ENCODE measurements around the gene FAM83G.

Gene FAM83G

GRCh38 chr17:18968345-18968744, 36.2 kb downstream of the FAM83G start:
- peak overlapping the region; percentile 84 for H2BK5ac ChIP-seq (ENCODE audit: low read length)
- peak overlapping the region; percentile 96 for H3K18ac ChIP-seq (ENCODE audit: low read length)
- peaks cover 0 to 10% of the 10 kb centered on the region in 2 donors for H3K36me3 ChIP-seq (replicated peaks in 1 of 2; ENCODE audit: control insufficient read depth in 2 of 2, insufficient read depth in 2 of 2, low read length in 2 of 2)
- no peak overlapping the region for H3K27ac ChIP-seq (replicated peaks; ENCODE audit: low read length)
- H2BK12ac ChIP-seq (ENCODE audit: low read length) = peak overlapping the region; percentile 97
- no peaks in the 10 kb centered on the region for H3K27me3 ChIP-seq (ENCODE audit: control insufficient read depth in 3 of 3, insufficient read depth in 3 of 3, low read depth in 1 of 3, low read length in 3 of 3)
- H4K91ac ChIP-seq (ENCODE audit: low read depth, low read length, poor library complexity) = no peak overlapping the region
- no peak for DNase-seq (ENCODE audit: low spot score)
- H3K4me2 ChIP-seq (ENCODE audit: insufficient read depth, low read length, poor library complexity, severe bottlenecking) = no peak overlapping the region
- H4K8ac ChIP-seq (ENCODE audit: low read depth, low read length) = peak overlapping the region; percentile 72
- peaks cover 26 to 27% of the 10 kb centered on the region in 2 donors for H3K4me1 ChIP-seq (ENCODE audit: control insufficient read depth in 2 of 2, insufficient read depth in 1 of 2, low read depth in 1 of 2, low read length in 2 of 2)
- H2BK15ac ChIP-seq (ENCODE audit: low read length) = peak overlapping the region; percentile 99
- no peaks in the 10 kb centered on the region for H3K9me3 ChIP-seq (replicated peaks in 1 of 2; ENCODE audit: control insufficient read depth in 2 of 2, insufficient read depth in 1 of 2, low read depth in 1 of 2, low read length in 2 of 2)
- H3K9ac ChIP-seq (ENCODE audit: low read depth, low read length, poor library complexity) = peak overlapping the region; percentile 68
- no peak overlapping the region for H3K4me3 ChIP-seq (ENCODE audit: low read length in 2 of 2)
- peak overlapping the region; percentile 99 for H2AK5ac ChIP-seq (ENCODE audit: low read depth, low read length)
- H3K14ac ChIP-seq (ENCODE audit: low read length) = peak overlapping the region; percentile 63
- H3K23ac ChIP-seq (ENCODE audit: low read depth, low read length, poor library complexity) = peak overlapping the region; percentile 60
- WGBS, 2 donors (ENCODE audit: extremely low coverage in 2 of 2, insufficient read length in 2 of 2, insufficient replicate concordance in 1 of 2) = no CpG with 5 or more reads among the region's 4 CpGs
- H2AFZ ChIP-seq (ENCODE audit: low read length) = peak overlapping the region; percentile 89
- peak overlapping the region; percentile 92 for H3K4ac ChIP-seq (ENCODE audit: low read length)
- H2BK120ac ChIP-seq (ENCODE audit: low read depth, low read length) = peak overlapping the region; percentile 87
- peaks cover 3% of the 10 kb centered on the region for H3K79me1 ChIP-seq (ENCODE audit: low read depth, low read length)

GRCh38 chr17:18967916-18968315, 36.6 kb downstream of the FAM83G start:
- no peak overlapping the region for H3K4me2 ChIP-seq (ENCODE audit: insufficient read depth, low read length, poor library complexity, severe bottlenecking)
- H2BK15ac ChIP-seq (ENCODE audit: low read length) = peak overlapping the region; percentile 99
- peaks cover 3% of the 10 kb centered on the region for H3K79me1 ChIP-seq (ENCODE audit: low read depth, low read length)
- peak overlapping the region; percentile 89 for H2AFZ ChIP-seq (ENCODE audit: low read length)
- peak overlapping the region; percentile 63 for H3K14ac ChIP-seq (ENCODE audit: low read length)
- H3K4me1 ChIP-seq (ENCODE audit: control insufficient read depth in 2 of 2, insufficient read depth in 1 of 2, low read depth in 1 of 2, low read length in 2 of 2) = peaks cover 27 to 31% of the 10 kb centered on the region in 2 donors
- no peak overlapping the region for H4K8ac ChIP-seq (ENCODE audit: low read depth, low read length)
- peak overlapping the region; percentile 87 for H2BK120ac ChIP-seq (ENCODE audit: low read depth, low read length)
- peak overlapping the region; percentile 99 for H2AK5ac ChIP-seq (ENCODE audit: low read depth, low read length)
- peak overlapping the region; percentile 97 for H2BK12ac ChIP-seq (ENCODE audit: low read length)
- H3K18ac ChIP-seq (ENCODE audit: low read length) = peak overlapping the region; percentile 96
- H3K27me3 ChIP-seq (ENCODE audit: control insufficient read depth in 3 of 3, insufficient read depth in 3 of 3, low read depth in 1 of 3, low read length in 3 of 3) = no peaks in the 10 kb centered on the region
- peak overlapping the region; percentile 77 for H3K27ac ChIP-seq (replicated peaks; ENCODE audit: low read length)
- H3K23ac ChIP-seq (ENCODE audit: low read depth, low read length, poor library complexity) = peak overlapping the region; percentile 60
- H3K4me3 ChIP-seq (ENCODE audit: low read length in 2 of 2) = no peak overlapping the region
- no peaks in the 10 kb centered on the region for H3K9me3 ChIP-seq (replicated peaks in 1 of 2; ENCODE audit: control insufficient read depth in 2 of 2, insufficient read depth in 1 of 2, low read depth in 1 of 2, low read length in 2 of 2)
- H3K9ac ChIP-seq (ENCODE audit: low read depth, low read length, poor library complexity) = peak overlapping the region; percentile 68
- H4K91ac ChIP-seq (ENCODE audit: low read depth, low read length, poor library complexity) = no peak overlapping the region
- H2BK5ac ChIP-seq (ENCODE audit: low read length) = peak overlapping the region; percentile 84
- peaks cover 0 to 10% of the 10 kb centered on the region in 2 donors for H3K36me3 ChIP-seq (replicated peaks in 1 of 2; ENCODE audit: control insufficient read depth in 2 of 2, insufficient read depth in 2 of 2, low read length in 2 of 2)
- no CpG with 5 or more reads among the region's 4 CpGs for WGBS, 2 donors (ENCODE audit: extremely low coverage in 2 of 2, insufficient read length in 2 of 2, insufficient replicate concordance in 1 of 2)
- H3K4ac ChIP-seq (ENCODE audit: low read length) = peak overlapping the region; percentile 92
- no peak for DNase-seq (ENCODE audit: low spot score)

GRCh38 chr17:18966831-18967624, 37.5 kb downstream of the FAM83G start:
- no CpG with 5 or more reads among the region's 19 CpGs for WGBS, 2 donors (ENCODE audit: extremely low coverage in 2 of 2, insufficient read length in 2 of 2, insufficient replicate concordance in 1 of 2)
- Histone ChIP-seq H3K14ac (ENCODE audit: low read length) (peak overlapping the region; percentile 25), H3K18ac (ENCODE audit: low read length) (peak overlapping the region; percentile 98), H3K27ac (replicated peaks; ENCODE audit: low read length) (peak overlapping the region; percentile 77), H3K4me1 (ENCODE audit: control insufficient read depth in 2 of 2, insufficient read depth in 1 of 2, low read depth in 1 of 2, low read length in 2 of 2) (peaks cover 33 to 36% of the 10 kb centered on the region in 2 donors), H3K27me3 (ENCODE audit: control insufficient read depth in 3 of 3, insufficient read depth in 3 of 3, low read depth in 1 of 3, low read length in 3 of 3) (no peaks in the 10 kb centered on the region), H3K4me2 (ENCODE audit: insufficient read depth, low read length, poor library complexity, severe bottlenecking) (peak overlapping the region; percentile 34), H3K4ac (ENCODE audit: low read length) (peak overlapping the region; percentile 8), H3K4me3 (ENCODE audit: low read length in 2 of 2) (no peak overlapping the region), H3K9ac (ENCODE audit: low read depth, low read length, poor library complexity) (peak overlapping the region; percentile 83), H3K36me3 (replicated peaks in 1 of 2; ENCODE audit: control insufficient read depth in 2 of 2, insufficient read depth in 2 of 2, low read length in 2 of 2) (peaks cover 0 to 10% of the 10 kb centered on the region in 2 donors), H2BK5ac (ENCODE audit: low read length) (peak overlapping the region; percentile 83), H2AFZ (ENCODE audit: low read length) (peak overlapping the region; percentile 89), H2BK12ac (ENCODE audit: low read length) (peak overlapping the region; percentile 99), H3K23ac (ENCODE audit: low read depth, low read length, poor library complexity) (no peak overlapping the region), H3K9me3 (replicated peaks in 1 of 2; ENCODE audit: control insufficient read depth in 2 of 2, insufficient read depth in 1 of 2, low read depth in 1 of 2, low read length in 2 of 2) (no peaks in the 10 kb centered on the region), H3K79me1 (ENCODE audit: low read depth, low read length) (peaks cover 3% of the 10 kb centered on the region), H2BK120ac (ENCODE audit: low read depth, low read length) (peak overlapping the region; percentile 78), H4K8ac (ENCODE audit: low read depth, low read length) (no peak overlapping the region), H2AK5ac (ENCODE audit: low read depth, low read length) (peak overlapping the region; percentile 99), H4K91ac (ENCODE audit: low read depth, low read length, poor library complexity) (peak overlapping the region; percentile 80), H2BK15ac (ENCODE audit: low read length) (peak overlapping the region; percentile 99)
- DNase-seq (ENCODE audit: low spot score) = peak; percentile 63

DNA sequence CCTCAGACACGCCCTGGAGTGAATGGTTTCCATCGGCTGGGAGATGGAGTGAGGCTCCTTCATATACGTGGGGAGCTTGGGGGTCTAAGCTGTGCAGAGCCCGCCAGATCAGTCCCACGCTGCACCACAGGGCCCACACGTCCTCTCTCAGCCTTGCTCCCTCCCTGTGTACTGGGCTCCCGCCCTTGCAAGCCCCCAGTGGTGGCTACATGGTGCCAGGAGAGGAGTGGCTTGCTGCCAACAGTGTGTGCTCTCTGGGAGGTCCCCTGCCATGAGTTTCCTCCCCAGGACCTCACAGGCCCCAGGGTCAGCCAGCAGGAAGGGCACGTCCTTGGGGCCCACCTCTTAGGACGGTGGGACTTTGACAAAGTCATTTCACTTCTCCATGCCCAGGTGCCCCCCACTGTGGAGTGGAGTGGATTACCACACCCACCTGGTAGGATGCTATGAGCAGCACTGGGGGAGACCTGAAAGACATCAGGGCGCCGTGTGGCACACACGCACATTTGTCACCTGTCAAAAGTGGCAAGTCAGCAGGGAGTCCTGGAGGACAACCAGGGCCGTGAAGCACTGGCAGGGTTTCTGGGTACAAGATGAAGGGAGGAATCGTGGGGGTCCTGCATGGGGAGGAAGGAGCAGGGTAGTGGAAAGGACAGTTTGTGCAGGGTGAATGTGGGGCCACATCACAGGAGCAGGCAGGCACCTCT, 38.9 kb downstream of the FAM83G start:
- no peak overlapping the region for H2AFZ ChIP-seq (ENCODE audit: low read length)
- H2BK15ac ChIP-seq (ENCODE audit: low read length) = peak overlapping the region; percentile 32
- peak overlapping the region; percentile 66 for H2BK120ac ChIP-seq (ENCODE audit: low read depth, low read length)
- no peak overlapping the region for H3K4me3 ChIP-seq (ENCODE audit: low read length in 2 of 2)
- peaks cover 3% of the 10 kb centered on the region for H3K79me1 ChIP-seq (ENCODE audit: low read depth, low read length)
- H3K9ac ChIP-seq (ENCODE audit: low read depth, low read length, poor library complexity) = no peak overlapping the region
- H3K36me3 ChIP-seq (replicated peaks in 1 of 2; ENCODE audit: control insufficient read depth in 2 of 2, insufficient read depth in 2 of 2, low read length in 2 of 2) = peaks cover 0 to 3% of the 10 kb centered on the region in 2 donors
- peak overlapping the region; percentile 77 for H3K4ac ChIP-seq (ENCODE audit: low read length)
- H3K27me3 ChIP-seq (ENCODE audit: control insufficient read depth in 3 of 3, insufficient read depth in 3 of 3, low read depth in 1 of 3, low read length in 3 of 3) = no peaks in the 10 kb centered on the region
- peak overlapping the region; percentile 59 for H3K23ac ChIP-seq (ENCODE audit: low read depth, low read length, poor library complexity)
- H4K8ac ChIP-seq (ENCODE audit: low read depth, low read length) = peak overlapping the region; percentile 19
- peak overlapping the region; percentile 33 for H2BK12ac ChIP-seq (ENCODE audit: low read length)
- WGBS, 2 donors (ENCODE audit: extremely low coverage in 2 of 2, insufficient read length in 2 of 2, insufficient replicate concordance in 1 of 2) = no CpG with 5 or more reads among the region's 14 CpGs
- H2BK5ac ChIP-seq (ENCODE audit: low read length) = peak overlapping the region; percentile 31
- H4K91ac ChIP-seq (ENCODE audit: low read depth, low read length, poor library complexity) = no peak overlapping the region
- no peak overlapping the region for H3K27ac ChIP-seq (replicated peaks; ENCODE audit: low read length)
- H3K4me1 ChIP-seq (ENCODE audit: control insufficient read depth in 2 of 2, insufficient read depth in 1 of 2, low read depth in 1 of 2, low read length in 2 of 2) = peaks cover 41 to 43% of the 10 kb centered on the region in 2 donors
- no peak for DNase-seq (ENCODE audit: low spot score)
- no peak overlapping the region for H3K14ac ChIP-seq (ENCODE audit: low read length)
- no peak overlapping the region for H3K4me2 ChIP-seq (ENCODE audit: insufficient read depth, low read length, poor library complexity, severe bottlenecking)
- no peaks in the 10 kb centered on the region for H3K9me3 ChIP-seq (replicated peaks in 1 of 2; ENCODE audit: control insufficient read depth in 2 of 2, insufficient read depth in 1 of 2, low read depth in 1 of 2, low read length in 2 of 2)
- peak overlapping the region; percentile 98 for H2AK5ac ChIP-seq (ENCODE audit: low read depth, low read length)
- H3K18ac ChIP-seq (ENCODE audit: low read length) = peak overlapping the region; percentile 61
